ENCODE results near the gene STPG1.

Gene STPG1

GRCh38 chr1:24426744-24427544 lies 13.4 kb upstream of the STPG1 start:
- DNase-seq (ENCODE audit: low spot score), result no peak

- DNase-seq (ENCODE audit: low spot score), result no peak
These were observed 12.3 kb upstream of the STPG1 start for GRCh38 chr1:24425922-24426321.

- no peak for DNase-seq (ENCODE audit: low spot score)
These were observed 11.9 kb upstream of the STPG1 start for GRCh38 chr1:24425441-24425840.

GRCh38 chr1:24424990-24425389 lies 11.4 kb upstream of the STPG1 start:
- DNase-seq (ENCODE audit: low spot score), result no peak

GRCh38 chr1:24424207-24424606 lies 10.6 kb upstream of the STPG1 start:
- DNase-seq (ENCODE audit: low spot score), result no peak

GRCh38 chr1:24421502-24421901 lies 7.9 kb upstream of the STPG1 start:
- DNase-seq (ENCODE audit: low spot score), result no peak

GRCh38 chr1:24420547-24420946 lies 7.0 kb upstream of the STPG1 start:
- no peak for DNase-seq (ENCODE audit: low spot score)

- DNase-seq (ENCODE audit: low spot score), result no peak
These were observed 5.5 kb upstream of the STPG1 start for GRCh38 chr1:24418898-24419628.

- no peak for DNase-seq (ENCODE audit: low spot score)
These were observed 4.1 kb upstream of the STPG1 start for GRCh38 chr1:24417681-24418080.

- DNase-seq (ENCODE audit: low spot score), result peak; percentile 72
These were observed 3.2 kb upstream of the STPG1 start for GRCh38 chr1:24416666-24417391.

- peak; percentile 18 for DNase-seq (ENCODE audit: low spot score)
These were observed 2.5 kb upstream of the STPG1 start for GRCh38 chr1:24415910-24416665.

GRCh38 chr1:24415334-24415909 lies 1.8 kb upstream of the STPG1 start, which contains the start of gene NIPAL3:
Gene NIPAL3 (plus strand): TSS chr1:24415802. CDS start chr1:24419548, 3,746 bp downstream.
- DNase-seq (ENCODE audit: low spot score), result peak; percentile 98

- DNase-seq (ENCODE audit: low spot score), result no peak
These were observed 1.3 kb upstream of the STPG1 start for GRCh38 chr1:24414775-24415333.

- DNase-seq (ENCODE audit: low spot score), result no peak
These were observed 1.2 kb downstream of the STPG1 start for GRCh38 chr1:24412408-24412807.

GRCh38 chr1:24411963-24412362 lies 1.6 kb downstream of the STPG1 start:
- no peak for DNase-seq (ENCODE audit: low spot score)

GRCh38 chr1:24410750-24411149 lies 2.8 kb downstream of the STPG1 start:
- no peak for DNase-seq (ENCODE audit: low spot score)

- no peak for DNase-seq (ENCODE audit: low spot score)
These were observed 4.0 kb downstream of the STPG1 start for GRCh38 chr1:24409535-24409934.

- no peak for DNase-seq (ENCODE audit: low spot score)
These were observed 6.8 kb downstream of the STPG1 start for GRCh38 chr1:24406788-24407187.

- no peak for DNase-seq (ENCODE audit: low spot score)
These were observed 9.8 kb downstream of the STPG1 start for GRCh38 chr1:24403806-24404205.

GRCh38 chr1:24400065-24400464 lies 13.5 kb downstream of the STPG1 start:
- DNase-seq (ENCODE audit: low spot score), result no peak

- DNase-seq (ENCODE audit: low spot score), result no peak
These were observed 19.7 kb downstream of the STPG1 start for GRCh38 chr1:24393892-24394291.
